ENCODE measurements around the gene PI3.

DNA sequence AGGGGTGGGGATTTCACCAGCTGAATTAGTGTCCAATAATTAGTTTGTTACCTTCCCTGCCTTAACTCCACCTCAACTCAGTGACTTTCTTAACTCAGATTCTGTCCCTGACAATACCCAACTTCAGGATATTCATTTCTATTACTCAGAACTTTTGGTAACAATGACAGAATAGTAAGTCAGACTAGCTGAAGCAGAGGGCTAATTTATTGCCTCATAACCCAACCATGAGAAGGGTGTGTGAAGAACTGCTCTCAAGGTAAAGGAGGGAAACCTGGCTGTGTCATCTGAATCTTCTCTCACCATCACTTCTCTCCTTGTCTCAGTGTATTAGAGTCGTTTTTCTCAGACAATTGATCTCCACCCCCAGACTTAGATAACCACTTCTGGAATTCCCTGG is 1.2 kb upstream of the PI3 start:
- TF ChIP-seq ZFP30 (CRISPR knock-in tag; IDR thresholded peaks at IDR 0.05), result no peak
- TF ChIP-seq, protein P1, sequence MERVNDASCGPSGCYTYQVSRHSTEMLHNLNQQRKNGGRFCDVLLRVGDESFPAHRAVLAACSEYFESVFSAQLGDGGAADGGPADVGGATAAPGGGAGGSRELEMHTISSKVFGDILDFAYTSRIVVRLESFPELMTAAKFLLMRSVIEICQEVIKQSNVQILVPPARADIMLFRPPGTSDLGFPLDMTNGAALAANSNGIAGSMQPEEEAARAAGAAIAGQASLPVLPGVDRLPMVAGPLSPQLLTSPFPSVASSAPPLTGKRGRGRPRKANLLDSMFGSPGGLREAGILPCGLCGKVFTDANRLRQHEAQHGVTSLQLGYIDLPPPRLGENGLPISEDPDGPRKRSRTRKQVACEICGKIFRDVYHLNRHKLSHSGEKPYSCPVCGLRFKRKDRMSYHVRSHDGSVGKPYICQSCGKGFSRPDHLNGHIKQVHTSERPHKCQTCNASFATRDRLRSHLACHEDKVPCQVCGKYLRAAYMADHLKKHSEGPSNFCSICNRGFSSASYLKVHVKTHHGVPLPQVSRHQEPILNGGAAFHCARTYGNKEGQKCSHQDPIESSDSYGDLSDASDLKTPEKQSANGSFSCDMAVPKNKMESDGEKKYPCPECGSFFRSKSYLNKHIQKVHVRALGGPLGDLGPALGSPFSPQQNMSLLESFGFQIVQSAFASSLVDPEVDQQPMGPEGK (CRISPR knock-in tag; IDR thresholded peaks at IDR 0.05; ENCODE audit: borderline replicate concordance), result no peak
- no peak for TF ChIP-seq ZNF565 (CRISPR knock-in tag; conservative IDR thresholded peaks at IDR 0.05; ENCODE audit: low read depth)
- TF ChIP-seq GLIS3 (CRISPR knock-in tag; IDR thresholded peaks at IDR 0.05), result no peak
- no peak for TF ChIP-seq TCF4 (CRISPR knock-in tag; IDR thresholded peaks at IDR 0.05; ENCODE audit: borderline replicate concordance)

All from SK-N-SH treated with all-trans-retinoic acid at 6 μM for 48 hours (cell line).